K562 (cell line): ENCODE data around the gene PPM1H.

Experiments
- ASH1L ChIP-seq: fragments of 450-650 bp; IDR thresholded peaks from 2 replicates; pipeline ENCODE4 v1.6.1; 2018; ENCODE audit warnings: borderline replicate concordance, mild to moderate bottlenecking, low read depth; ENCODE audit not compliant: partially characterized antibody
- ETV5 ChIP-seq: sonication (generic); formaldehyde crosslinking; IDR thresholded peaks from 2 replicates; pipeline ENCODE4 v1.4.0; 2020; ENCODE audit warnings: low read depth, mild to moderate bottlenecking, missing genetic modification reagents
- HDAC2 ChIP-seq: fragments of 450-650 bp; IDR thresholded peaks from 2 replicates; pipeline ENCODE4 v1.6.1; 2016; ENCODE audit warnings: mild to moderate bottlenecking
- HOXB6 ChIP-seq: fragments of 250-450 bp; sonication (Bioruptor Pico); IDR thresholded peaks from 2 replicates; pipeline ENCODE4 v1.5.1; 2022; ENCODE audit warnings: mild to moderate bottlenecking, borderline replicate concordance
- RCOR1 ChIP-seq, 2 experiments: IDR thresholded peaks; 2 replicates each; pipeline ENCODE4 v1.6.1; 2012; ENCODE audit warnings: low read depth in 2 of 2, low read length in 2 of 2, borderline replicate concordance in 1 of 2, improper control_type of control experiment in 1 of 2
- ZNF121 ChIP-seq: sonication (generic); formaldehyde crosslinking; conservative IDR thresholded peaks from 2 replicates; pipeline ENCODE4 v1.8.0; 2022; ENCODE audit warnings: missing genetic modification reagents
- TF ChIP-seq, protein P1 (sequence below): sonication (generic); formaldehyde crosslinking; IDR thresholded peaks from 2 replicates; pipeline ENCODE4 v1.8.0; 2023; ENCODE audit warnings: mild to moderate bottlenecking, missing genetic modification reagents

GRCh38 chr12:62931477-62931876 lies 3.5 kb downstream of the PPM1H start:
- TF ChIP-seq RCOR1 (IDR thresholded peaks at IDR 0.05; ENCODE audit: borderline replicate concordance in 1 of 2, low read depth in 2 of 2, low read length in 2 of 2): no peak
- no peak for TF ChIP-seq ASH1L
- TF ChIP-seq, protein P1, sequence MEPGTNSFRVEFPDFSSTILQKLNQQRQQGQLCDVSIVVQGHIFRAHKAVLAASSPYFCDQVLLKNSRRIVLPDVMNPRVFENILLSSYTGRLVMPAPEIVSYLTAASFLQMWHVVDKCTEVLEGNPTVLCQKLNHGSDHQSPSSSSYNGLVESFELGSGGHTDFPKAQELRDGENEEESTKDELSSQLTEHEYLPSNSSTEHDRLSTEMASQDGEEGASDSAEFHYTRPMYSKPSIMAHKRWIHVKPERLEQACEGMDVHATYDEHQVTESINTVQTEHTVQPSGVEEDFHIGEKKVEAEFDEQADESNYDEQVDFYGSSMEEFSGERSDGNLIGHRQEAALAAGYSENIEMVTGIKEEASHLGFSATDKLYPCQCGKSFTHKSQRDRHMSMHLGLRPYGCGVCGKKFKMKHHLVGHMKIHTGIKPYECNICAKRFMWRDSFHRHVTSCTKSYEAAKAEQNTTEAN (CRISPR knock-in tag): no peak
- no peak for TF ChIP-seq ETV5 (CRISPR knock-in tag)
- TF ChIP-seq ZNF121: no peak
- no peak for TF ChIP-seq HOXB6 (CRISPR knock-in tag)
- TF ChIP-seq HDAC2: no peak
